Astrocyte (in vitro differentiated cells and primary cell): ENCODE measurements around the gene SMIM14.

Source experiments
- EZH2 ChIP-seq: IDR thresholded peaks from 2 replicates; pipeline ENCODE4 v1.6.1; 2012; ENCODE audit warnings: mild to moderate bottlenecking, low read length, inconsistent platforms; ENCODE audit not compliant: insufficient read depth
- TF ChIP-seq, protein P1 (sequence below): IDR thresholded peaks from 2 replicates; pipeline ENCODE4 v1.5.1; 2011; ENCODE audit warnings: low read depth, mild to moderate bottlenecking, inconsistent platforms, low read length, moderate library complexity; ENCODE audit not compliant: insufficient read depth

DNA sequence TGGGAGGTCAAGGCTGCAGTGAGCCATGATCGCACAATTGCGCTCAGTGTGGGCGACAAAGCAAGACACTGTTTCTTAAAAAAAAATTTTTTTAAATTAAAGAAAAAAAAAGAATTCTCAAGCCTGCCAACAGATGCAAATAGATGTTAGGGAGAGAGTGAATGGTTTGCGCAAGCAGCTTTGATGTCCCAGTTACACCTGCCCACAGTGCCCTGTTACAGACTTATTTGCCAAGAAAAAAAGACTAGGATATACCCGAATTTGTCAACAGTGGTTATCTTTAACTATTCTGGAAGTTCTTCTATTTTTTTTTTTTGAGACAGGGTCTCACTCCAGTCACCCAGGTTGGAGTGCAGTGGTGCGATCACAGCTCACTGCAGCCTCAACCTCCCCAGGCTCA lies 67.2 kb downstream of the SMIM14 start:
- TF ChIP-seq, protein P1, sequence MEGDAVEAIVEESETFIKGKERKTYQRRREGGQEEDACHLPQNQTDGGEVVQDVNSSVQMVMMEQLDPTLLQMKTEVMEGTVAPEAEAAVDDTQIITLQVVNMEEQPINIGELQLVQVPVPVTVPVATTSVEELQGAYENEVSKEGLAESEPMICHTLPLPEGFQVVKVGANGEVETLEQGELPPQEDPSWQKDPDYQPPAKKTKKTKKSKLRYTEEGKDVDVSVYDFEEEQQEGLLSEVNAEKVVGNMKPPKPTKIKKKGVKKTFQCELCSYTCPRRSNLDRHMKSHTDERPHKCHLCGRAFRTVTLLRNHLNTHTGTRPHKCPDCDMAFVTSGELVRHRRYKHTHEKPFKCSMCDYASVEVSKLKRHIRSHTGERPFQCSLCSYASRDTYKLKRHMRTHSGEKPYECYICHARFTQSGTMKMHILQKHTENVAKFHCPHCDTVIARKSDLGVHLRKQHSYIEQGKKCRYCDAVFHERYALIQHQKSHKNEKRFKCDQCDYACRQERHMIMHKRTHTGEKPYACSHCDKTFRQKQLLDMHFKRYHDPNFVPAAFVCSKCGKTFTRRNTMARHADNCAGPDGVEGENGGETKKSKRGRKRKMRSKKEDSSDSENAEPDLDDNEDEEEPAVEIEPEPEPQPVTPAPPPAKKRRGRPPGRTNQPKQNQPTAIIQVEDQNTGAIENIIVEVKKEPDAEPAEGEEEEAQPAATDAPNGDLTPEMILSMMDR: no peak
- no peak for TF ChIP-seq EZH2
